HepG2 (cell line): ENCODE results near the gene LTB4R. TPM values are rescaled to one million over a fixed set of nuclear protein-coding genes. Genes with fewer than 3 reads are reported as not detected.

Source experiments
- CENPX ChIP-seq: sonication (generic); formaldehyde crosslinking; IDR thresholded peaks from 2 replicates; pipeline ENCODE4 v1.9.0; 2021; ENCODE audit warnings: mild to moderate bottlenecking, missing genetic modification reagents, moderate library complexity
- ELF3 ChIP-seq: IDR thresholded peaks from 2 replicates; pipeline ENCODE4 v1.6.1; 2016; ENCODE audit warnings: missing genetic modification reagents, missing compliant biosample characterization
- ELF4 ChIP-seq: sonication (generic); formaldehyde crosslinking; IDR thresholded peaks from 2 replicates; pipeline ENCODE4 v1.5.0; 2020; ENCODE audit warnings: missing genetic modification reagents, mild to moderate bottlenecking, moderate library complexity, borderline replicate concordance
- KDM6A ChIP-seq: IDR thresholded peaks from 2 replicates; pipeline ENCODE4 v1.6.1; 2016; ENCODE audit warnings: low read depth
- MATR3 ChIP-seq: sonication (generic); formaldehyde crosslinking; IDR thresholded peaks from 2 replicates; pipeline ENCODE4 v1.4.0; 2020; ENCODE audit warnings: missing genetic modification reagents
- MED8 ChIP-seq: sonication (generic); formaldehyde crosslinking; IDR thresholded peaks from 2 replicates; pipeline ENCODE4 v1.8.1; 2023; ENCODE audit warnings: mild to moderate bottlenecking, missing genetic modification reagents; ENCODE audit not compliant: insufficient replicate concordance
- NFRKB ChIP-seq: fragments of 450-650 bp; IDR thresholded peaks from 2 replicates; pipeline ENCODE4 v1.6.1; 2017
- NR3C1 ChIP-seq: sonication (generic); formaldehyde crosslinking; IDR thresholded peaks from 2 replicates; pipeline ENCODE4 v1.4.0; 2020; ENCODE audit warnings: missing genetic modification reagents
- POGK ChIP-seq: sonication (generic); formaldehyde crosslinking; conservative IDR thresholded peaks from 2 replicates; pipeline ENCODE4 v1.8.0; 2022; ENCODE audit warnings: mild to moderate bottlenecking, moderate library complexity, missing genetic modification reagents
- RFX5 ChIP-seq: IDR thresholded peaks from 2 replicates; pipeline ENCODE4 v1.6.1; 2011; ENCODE audit warnings: low read depth, low read length, improper control_type of control experiment
- RORA ChIP-seq: sonication (generic); formaldehyde crosslinking; IDR thresholded peaks from 2 replicates; pipeline ENCODE4 v1.5.0; 2020; ENCODE audit warnings: mild to moderate bottlenecking, missing genetic modification reagents, moderate library complexity
- SMARCC2 ChIP-seq: fragments of 450-650 bp; IDR thresholded peaks from 2 replicates; pipeline ENCODE4 v1.6.1; 2017; ENCODE audit warnings: antibody characterized with exemption, mild to moderate bottlenecking
- ZNF574 ChIP-seq: sonication (generic); formaldehyde crosslinking; IDR thresholded peaks from 2 replicates; pipeline ENCODE4 v1.4.0; 2020; ENCODE audit warnings: missing genetic modification reagents
- ZNF709 ChIP-seq: sonication (generic); formaldehyde crosslinking; IDR thresholded peaks from 2 replicates; pipeline ENCODE4 v1.5.0; 2020; ENCODE audit warnings: mild to moderate bottlenecking, missing genetic modification reagents
- ZNF724P ChIP-seq: sonication (generic); formaldehyde crosslinking; IDR thresholded peaks from 2 replicates; pipeline ENCODE4 v1.8.0; 2022; ENCODE audit warnings: missing genetic modification reagents, borderline replicate concordance
- ZNF781 ChIP-seq: sonication (generic); formaldehyde crosslinking; IDR thresholded peaks from 2 replicates; pipeline ENCODE4 v1.5.1; 2020; ENCODE audit warnings: borderline replicate concordance, mild to moderate bottlenecking, missing genetic modification reagents; ENCODE audit errors: not compliant biosample characterization
- ZNF782 ChIP-seq: sonication (generic); formaldehyde crosslinking; IDR thresholded peaks from 2 replicates; pipeline ENCODE4 v1.4.0; 2020; ENCODE audit warnings: missing genetic modification reagents, mild to moderate bottlenecking, borderline replicate concordance
- polyA plus RNA-seq, 8 experiments: library from polyadenylated mRNA; depleted of rRNA in 3 of 8; stranded (reverse) in 7 of 8; unstranded in 1 of 8; fragments of >200 nt; fragmentation: Illumina TruSeq in 4 of 8; extraction: Trizol in 4 of 8; gene quantifications; 2 replicates each; pipeline versions ENCODE4 v1.2.1 to v1.2.3, GENCODE V29; 2011 to 2016; ENCODE audit warnings: low read depth in 4 of 8, missing spikeins in 1 of 8, mixed read lengths in 1 of 8; ENCODE audit not compliant: insufficient read depth in 1 of 8
- total RNA-seq, 5 experiments: library from RNA; depleted of rRNA; stranded (reverse); fragments of >200 nt; fragmentation: Illumina TruSeq; extraction: Trizol; gene quantifications; 2 replicates each; pipeline ENCODE4 v1.2.3, GENCODE V29; 2016; ENCODE audit warnings: low read depth in 1 of 5
- TF ChIP-seq, protein P1 (sequence below): IDR thresholded peaks from 2 replicates; pipeline ENCODE4 v1.6.1; 2012; ENCODE audit warnings: low read length, improper control_type of control experiment
- TF ChIP-seq, protein P2 (sequence below): sonication (generic); formaldehyde crosslinking; IDR thresholded peaks from 2 replicates; pipeline ENCODE4 v1.4.0; 2020; ENCODE audit warnings: low read depth, mild to moderate bottlenecking, missing genetic modification reagents

Gene LTB4R
- total and polyA plus RNA-seq, 2 of the 13 experiments (the other 11 are each of a cell fraction or from before 2014, with no cell fraction given) = 3.2 to 8.2 TPM

DNA sequence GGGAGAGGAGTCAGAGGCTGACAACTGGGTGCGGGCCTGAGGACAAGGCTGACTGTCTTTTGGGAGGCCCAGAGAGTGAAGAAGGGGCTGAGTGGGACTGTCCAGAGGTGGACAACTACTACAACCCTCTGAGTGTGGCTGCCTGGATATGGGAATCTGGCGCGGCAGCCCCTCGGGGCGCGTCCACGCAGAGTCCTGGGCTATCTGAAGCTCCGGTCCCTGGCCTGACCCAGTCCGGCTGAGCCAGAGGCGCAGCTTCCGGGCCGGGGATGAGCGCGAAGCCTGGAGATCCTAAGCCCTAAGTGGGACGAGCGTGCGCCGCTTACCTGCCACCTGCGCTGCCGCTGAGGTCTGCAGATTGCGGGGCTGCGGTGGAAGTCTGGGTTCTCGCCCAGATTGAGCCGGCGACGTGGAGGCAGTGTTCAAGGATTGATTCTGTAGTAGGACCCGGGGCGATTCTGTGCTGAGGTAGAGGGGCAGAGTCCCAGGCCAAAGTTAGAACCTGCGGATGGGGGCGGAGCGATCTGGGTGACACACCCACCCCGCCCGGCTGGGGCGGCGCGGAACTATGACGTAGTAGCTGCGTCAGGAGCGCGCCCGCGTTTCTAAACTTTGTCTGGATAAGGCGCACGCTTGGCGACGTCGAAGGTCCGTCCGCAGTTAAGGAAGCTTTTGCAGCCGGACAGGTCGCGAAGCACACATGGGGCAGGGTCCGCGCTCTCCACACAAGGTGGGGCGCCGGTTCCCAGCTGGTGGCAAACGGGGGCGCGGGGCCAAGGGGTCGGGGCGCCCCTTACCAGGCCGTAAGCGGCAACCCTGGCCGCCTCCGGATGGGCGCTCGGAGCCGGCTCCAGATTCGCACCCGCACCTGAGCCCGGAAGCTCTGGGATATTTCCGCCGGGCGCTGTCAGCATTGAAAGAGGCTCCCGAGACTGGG, 11.8 kb upstream of the LTB4R start, which contains the start of the genes DHRS1 and NOP9 (continued):
- TF ChIP-seq, protein P1, sequence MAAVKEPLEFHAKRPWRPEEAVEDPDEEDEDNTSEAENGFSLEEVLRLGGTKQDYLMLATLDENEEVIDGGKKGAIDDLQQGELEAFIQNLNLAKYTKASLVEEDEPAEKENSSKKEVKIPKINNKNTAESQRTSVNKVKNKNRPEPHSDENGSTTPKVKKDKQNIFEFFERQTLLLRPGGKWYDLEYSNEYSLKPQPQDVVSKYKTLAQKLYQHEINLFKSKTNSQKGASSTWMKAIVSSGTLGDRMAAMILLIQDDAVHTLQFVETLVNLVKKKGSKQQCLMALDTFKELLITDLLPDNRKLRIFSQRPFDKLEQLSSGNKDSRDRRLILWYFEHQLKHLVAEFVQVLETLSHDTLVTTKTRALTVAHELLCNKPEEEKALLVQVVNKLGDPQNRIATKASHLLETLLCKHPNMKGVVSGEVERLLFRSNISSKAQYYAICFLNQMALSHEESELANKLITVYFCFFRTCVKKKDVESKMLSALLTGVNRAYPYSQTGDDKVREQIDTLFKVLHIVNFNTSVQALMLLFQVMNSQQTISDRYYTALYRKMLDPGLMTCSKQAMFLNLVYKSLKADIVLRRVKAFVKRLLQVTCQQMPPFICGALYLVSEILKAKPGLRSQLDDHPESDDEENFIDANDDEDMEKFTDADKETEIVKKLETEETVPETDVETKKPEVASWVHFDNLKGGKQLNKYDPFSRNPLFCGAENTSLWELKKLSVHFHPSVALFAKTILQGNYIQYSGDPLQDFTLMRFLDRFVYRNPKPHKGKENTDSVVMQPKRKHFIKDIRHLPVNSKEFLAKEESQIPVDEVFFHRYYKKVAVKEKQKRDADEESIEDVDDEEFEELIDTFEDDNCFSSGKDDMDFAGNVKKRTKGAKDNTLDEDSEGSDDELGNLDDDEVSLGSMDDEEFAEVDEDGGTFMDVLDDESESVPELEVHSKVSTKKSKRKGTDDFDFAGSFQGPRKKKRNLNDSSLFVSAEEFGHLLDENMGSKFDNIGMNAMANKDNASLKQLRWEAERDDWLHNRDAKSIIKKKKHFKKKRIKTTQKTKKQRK = no peak
- peak; percentile 28; the same call in 1 of the 2 replicates for TF ChIP-seq ZNF709 (CRISPR knock-in tag)
- TF ChIP-seq MATR3 (CRISPR knock-in tag) = peak; percentile 66; the same call in 1 of the 2 replicates
- peak; percentile 90; the same call in 1 of the 2 replicates for TF ChIP-seq ZNF724P
- peak; percentile 96 for TF ChIP-seq POGK (CRISPR knock-in tag)
- no peak for TF ChIP-seq CENPX
- peak; percentile 99 for TF ChIP-seq ZNF781 (CRISPR knock-in tag)
- peak; percentile 91; the same call in 1 of the 2 replicates for TF ChIP-seq ELF4 (CRISPR knock-in tag)
- 0 out of 2 replicates have a peak, but pooled peaks have one; percentile 11 for TF ChIP-seq KDM6A (CRISPR knock-in tag)
- peak; percentile 93 for TF ChIP-seq ZNF782 (CRISPR knock-in tag)
- TF ChIP-seq SMARCC2 = peak; percentile 94; the same call in 1 of the 2 replicates
- peak; percentile 97 for TF ChIP-seq ZNF574
- TF ChIP-seq, protein P2, sequence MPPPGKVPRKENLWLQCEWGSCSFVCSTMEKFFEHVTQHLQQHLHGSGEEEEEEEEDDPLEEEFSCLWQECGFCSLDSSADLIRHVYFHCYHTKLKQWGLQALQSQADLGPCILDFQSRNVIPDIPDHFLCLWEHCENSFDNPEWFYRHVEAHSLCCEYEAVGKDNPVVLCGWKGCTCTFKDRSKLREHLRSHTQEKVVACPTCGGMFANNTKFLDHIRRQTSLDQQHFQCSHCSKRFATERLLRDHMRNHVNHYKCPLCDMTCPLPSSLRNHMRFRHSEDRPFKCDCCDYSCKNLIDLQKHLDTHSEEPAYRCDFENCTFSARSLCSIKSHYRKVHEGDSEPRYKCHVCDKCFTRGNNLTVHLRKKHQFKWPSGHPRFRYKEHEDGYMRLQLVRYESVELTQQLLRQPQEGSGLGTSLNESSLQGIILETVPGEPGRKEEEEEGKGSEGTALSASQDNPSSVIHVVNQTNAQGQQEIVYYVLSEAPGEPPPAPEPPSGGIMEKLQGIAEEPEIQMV (CRISPR knock-in tag) = peak; percentile 96
- peak; percentile 79 for TF ChIP-seq RFX5
- no peak for TF ChIP-seq RORA (CRISPR knock-in tag)
- TF ChIP-seq NFRKB = no peak
- no peak for TF ChIP-seq NR3C1
- TF ChIP-seq MED8 (CRISPR knock-in tag) = peak; percentile 83
- TF ChIP-seq ELF3 (CRISPR knock-in tag) = peak; percentile 78
